Lower lobe of right lung (tissue), 2 donors: Measurements from ENCODE around the gene FOCAD. TPM values are rescaled to one million over a fixed set of nuclear protein-coding genes. Genes with fewer than 3 reads are reported as not detected.
A peak's percentile ranks its signal among the peaks of the same experiment; 100 is the strongest.

ENCODE experiments used
- ATAC-seq, 2 donors: fragments of 200-7000 bp; cut with Tn5 transposase; one replicate each; pipeline ENCODE4 v1.9.1; 2020 to 2022; ENCODE audit warnings: mild to moderate bottlenecking in 2 of 2, moderate library complexity in 2 of 2
- DNase-seq: peaks from one replicate; pipeline ENCODE4 v3.0.0-alpha.2; 2020
- H3K27ac ChIP-seq: fragments of 200-600 bp; one replicate; pipeline ENCODE4 v1.8.0; 2022
- H3K27me3 ChIP-seq: fragments of 200-600 bp; one replicate; pipeline ENCODE4 v1.8.0; 2022; ENCODE audit warnings: low read depth
- H3K36me3 ChIP-seq: fragments of 200-600 bp; one replicate; pipeline ENCODE4 v1.8.0; 2022; ENCODE audit warnings: mild to moderate bottlenecking
- H3K4me1 ChIP-seq: fragments of 200-600 bp; one replicate; pipeline ENCODE4 v1.8.0; 2022
- H3K4me3 ChIP-seq: fragments of 200-600 bp; one replicate; pipeline ENCODE4 v1.8.0; 2022; ENCODE audit warnings: mild to moderate bottlenecking
- H3K9me3 ChIP-seq: fragments of 200-600 bp; one replicate; pipeline ENCODE4 v1.8.0; 2022
- CTCF ChIP-seq: fragments of 200-600 bp; IDR thresholded peaks from one replicate; pipeline ENCODE4 v1.8.0; 2022; ENCODE audit warnings: antibody characterized with exemption, mild to moderate bottlenecking
- intact Hi-C: fragments of 100-400 bp; cut with DNase I; formaldehyde crosslinking; loops from one replicate; pipeline ENCODE4 v1.11.0; 2022
- total RNA-seq: library from RNA; stranded (reverse); fragmentation: NEBNext Ultra II Directional; extraction: Animal tissue kit (Norgen Biotek cat#: 25700); gene quantifications from one replicate; pipeline ENCODE4 v1.2.1, GENCODE V29; 2021
- donor health status: DM: no; HTN: yes; CAD: no; lungs with severe emphysema.

The FOCAD gene
- total RNA-seq, 1 donor from 2014 or later: 29.5 TPM

GRCh38 chr9:20988671-20989315 lies 304.7 kb downstream of the FOCAD start:
- intact Hi-C loops: no loop called here
- no peaks in the 10 kb centered on the region for H3K9me3 ChIP-seq
- H3K27ac ChIP-seq: no peak overlapping the region
- no peaks in the 10 kb centered on the region for H3K27me3 ChIP-seq
- H3K36me3 ChIP-seq: peaks cover 3% of the 10 kb centered on the region
- DNase-seq: no peak
- ATAC-seq: no peak
- TF ChIP-seq CTCF: no peak
- peaks cover 11% of the 10 kb centered on the region for H3K4me1 ChIP-seq
- no peak overlapping the region for H3K4me3 ChIP-seq

- peak overlapping the region; percentile 54 for H3K27ac ChIP-seq
- DNase-seq: peak; percentile 79
These were observed 305.9 kb downstream of the FOCAD start for GRCh38 chr9:20989923-20990341.

GRCh38 chr9:20990867-20991266 lies 306.8 kb downstream of the FOCAD start:
- no peak for TF ChIP-seq CTCF
- Histone ChIP-seq H3K4me1 (peaks cover 11% of the 10 kb centered on the region), H3K27me3 (no peaks in the 10 kb centered on the region), H3K4me3 (no peak overlapping the region), H3K9me3 (no peaks in the 10 kb centered on the region), H3K36me3 (peaks cover 3% of the 10 kb centered on the region), H3K27ac (peak overlapping the region; percentile 54)
- ATAC-seq (peak; percentile 79 to 87), DNase-seq (peak; percentile 49)
- intact Hi-C loops: no loop called here

More at GRCh38 chr9:20989923-20990341, 305.9 kb downstream of the FOCAD start:
- intact Hi-C loops: no loop called here
- Histone ChIP-seq H3K4me1 (peaks cover 11% of the 10 kb centered on the region), H3K27me3 (no peaks in the 10 kb centered on the region), H3K9me3 (no peaks in the 10 kb centered on the region), H3K4me3 (no peak overlapping the region), H3K36me3 (peaks cover 3% of the 10 kb centered on the region)
- ATAC-seq: peak; percentile 64 to 87
- no peak for TF ChIP-seq CTCF

GRCh38 chr9:20994486-20994885 lies 310.4 kb downstream of the FOCAD start:
- Histone ChIP-seq H3K36me3 (peaks cover 3% of the 10 kb centered on the region), H3K4me3 (no peak overlapping the region), H3K4me1 (peaks cover 7% of the 10 kb centered on the region), H3K27ac (no peak overlapping the region), H3K27me3 (no peaks in the 10 kb centered on the region), H3K9me3 (no peaks in the 10 kb centered on the region)
- no peak for TF ChIP-seq CTCF
- DNase-seq (no peak), ATAC-seq (no peak)
- intact Hi-C loops: no loop called here

GRCh38 chr9:20995616-20996015 lies 311.6 kb downstream of the FOCAD start:
- ATAC-seq (no peak), DNase-seq (no peak)
- no peak for TF ChIP-seq CTCF
- H3K4me3 ChIP-seq: no peak overlapping the region
- H3K9me3 ChIP-seq: no peaks in the 10 kb centered on the region
- peaks cover 1% of the 10 kb centered on the region for H3K4me1 ChIP-seq
- no peaks in the 10 kb centered on the region for H3K36me3 ChIP-seq
- H3K27me3 ChIP-seq: no peaks in the 10 kb centered on the region
- intact Hi-C loops: no loop called here
- H3K27ac ChIP-seq: no peak overlapping the region
